Measurements from ENCODE around the gene CRYBG2.

GRCh38 chr1:26361605-26362122 is 7.7 kb upstream of the CRYBG2 start:
- TF ChIP-seq, protein P1, sequence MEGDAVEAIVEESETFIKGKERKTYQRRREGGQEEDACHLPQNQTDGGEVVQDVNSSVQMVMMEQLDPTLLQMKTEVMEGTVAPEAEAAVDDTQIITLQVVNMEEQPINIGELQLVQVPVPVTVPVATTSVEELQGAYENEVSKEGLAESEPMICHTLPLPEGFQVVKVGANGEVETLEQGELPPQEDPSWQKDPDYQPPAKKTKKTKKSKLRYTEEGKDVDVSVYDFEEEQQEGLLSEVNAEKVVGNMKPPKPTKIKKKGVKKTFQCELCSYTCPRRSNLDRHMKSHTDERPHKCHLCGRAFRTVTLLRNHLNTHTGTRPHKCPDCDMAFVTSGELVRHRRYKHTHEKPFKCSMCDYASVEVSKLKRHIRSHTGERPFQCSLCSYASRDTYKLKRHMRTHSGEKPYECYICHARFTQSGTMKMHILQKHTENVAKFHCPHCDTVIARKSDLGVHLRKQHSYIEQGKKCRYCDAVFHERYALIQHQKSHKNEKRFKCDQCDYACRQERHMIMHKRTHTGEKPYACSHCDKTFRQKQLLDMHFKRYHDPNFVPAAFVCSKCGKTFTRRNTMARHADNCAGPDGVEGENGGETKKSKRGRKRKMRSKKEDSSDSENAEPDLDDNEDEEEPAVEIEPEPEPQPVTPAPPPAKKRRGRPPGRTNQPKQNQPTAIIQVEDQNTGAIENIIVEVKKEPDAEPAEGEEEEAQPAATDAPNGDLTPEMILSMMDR (conservative IDR thresholded peaks at IDR 0.05), result no peak
- TF ChIP-seq ZFX (IDR thresholded peaks at IDR 0.05), result no peak

Measured in C4-2B (cell line).